ENCODE results near the gene TNS1. TPM values are rescaled to one million over a fixed set of nuclear protein-coding genes. Genes with fewer than 3 reads are reported as not detected.

Gene TNS1
- polyA plus RNA-seq, 1 of the 3 experiments (the other 2 are of a cell fraction) = 12.1 TPM

DNA sequence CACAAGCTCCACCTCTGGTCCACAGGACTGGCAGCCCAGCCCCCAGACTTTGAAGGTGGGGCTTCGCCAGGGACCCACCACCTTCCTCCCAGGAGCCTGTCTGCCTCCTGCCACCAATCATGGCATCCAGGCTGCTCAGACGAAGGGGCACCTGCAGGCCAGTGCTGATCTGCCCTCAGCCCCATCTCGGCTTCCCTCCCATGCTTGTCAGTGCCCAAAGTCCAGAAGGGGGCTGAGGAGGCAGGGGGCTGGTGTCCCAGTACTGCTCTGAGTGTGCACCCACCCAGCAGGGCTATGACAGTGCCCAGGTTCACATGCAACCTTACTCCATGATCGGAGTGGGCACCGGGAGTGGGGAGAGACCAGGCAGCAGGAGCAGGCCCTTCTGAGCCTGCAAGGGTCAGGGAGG is 40.9 kb upstream of the TNS1 start:
- peaks cover 14% of the 10 kb centered on the region; the same call in 1 of the 2 replicates for H3K27me3 ChIP-seq (ENCODE audit: insufficient read depth)
- POLR2A ChIA-PET = no interaction called here
- no peaks in the 10 kb centered on the region for H3K4me1 ChIP-seq (ENCODE audit: control insufficient read depth in 1 of 2, insufficient read depth in 2 of 2, low read depth in 1 of 2, low read length in 1 of 2)
- H3K4me3 ChIP-seq (ENCODE audit: low read depth in 2 of 2, low read length in 1 of 2) = no peak overlapping the region
- H3K4me2 ChIP-seq = no peak overlapping the region
- TF ChIP-seq, protein P1, sequence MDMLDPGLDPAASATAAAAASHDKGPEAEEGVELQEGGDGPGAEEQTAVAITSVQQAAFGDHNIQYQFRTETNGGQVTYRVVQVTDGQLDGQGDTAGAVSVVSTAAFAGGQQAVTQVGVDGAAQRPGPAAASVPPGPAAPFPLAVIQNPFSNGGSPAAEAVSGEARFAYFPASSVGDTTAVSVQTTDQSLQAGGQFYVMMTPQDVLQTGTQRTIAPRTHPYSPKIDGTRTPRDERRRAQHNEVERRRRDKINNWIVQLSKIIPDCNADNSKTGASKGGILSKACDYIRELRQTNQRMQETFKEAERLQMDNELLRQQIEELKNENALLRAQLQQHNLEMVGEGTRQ (IDR thresholded peaks at IDR 0.05; ENCODE audit: borderline replicate concordance, low read depth, low read length) = no peak
- TF ChIP-seq POLR2AphosphoS5 (IDR thresholded peaks at IDR 0.05; ENCODE audit: low read depth, low read length) = no peak
- TF ChIP-seq, protein P2, sequence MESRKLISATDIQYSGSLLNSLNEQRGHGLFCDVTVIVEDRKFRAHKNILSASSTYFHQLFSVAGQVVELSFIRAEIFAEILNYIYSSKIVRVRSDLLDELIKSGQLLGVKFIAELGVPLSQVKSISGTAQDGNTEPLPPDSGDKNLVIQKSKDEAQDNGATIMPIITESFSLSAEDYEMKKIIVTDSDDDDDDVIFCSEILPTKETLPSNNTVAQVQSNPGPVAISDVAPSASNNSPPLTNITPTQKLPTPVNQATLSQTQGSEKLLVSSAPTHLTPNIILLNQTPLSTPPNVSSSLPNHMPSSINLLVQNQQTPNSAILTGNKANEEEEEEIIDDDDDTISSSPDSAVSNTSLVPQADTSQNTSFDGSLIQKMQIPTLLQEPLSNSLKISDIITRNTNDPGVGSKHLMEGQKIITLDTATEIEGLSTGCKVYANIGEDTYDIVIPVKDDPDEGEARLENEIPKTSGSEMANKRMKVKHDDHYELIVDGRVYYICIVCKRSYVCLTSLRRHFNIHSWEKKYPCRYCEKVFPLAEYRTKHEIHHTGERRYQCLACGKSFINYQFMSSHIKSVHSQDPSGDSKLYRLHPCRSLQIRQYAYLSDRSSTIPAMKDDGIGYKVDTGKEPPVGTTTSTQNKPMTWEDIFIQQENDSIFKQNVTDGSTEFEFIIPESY (IDR thresholded peaks at IDR 0.05; ENCODE audit: borderline replicate concordance, low read depth) = no peak
- TF ChIP-seq TEAD4 (IDR thresholded peaks at IDR 0.05; ENCODE audit: borderline replicate concordance, insufficient read depth) = no peak
- TF ChIP-seq TAF1 (IDR thresholded peaks at IDR 0.05; ENCODE audit: borderline replicate concordance, low read depth, low read length) = no peak
- TF ChIP-seq, protein P3, sequence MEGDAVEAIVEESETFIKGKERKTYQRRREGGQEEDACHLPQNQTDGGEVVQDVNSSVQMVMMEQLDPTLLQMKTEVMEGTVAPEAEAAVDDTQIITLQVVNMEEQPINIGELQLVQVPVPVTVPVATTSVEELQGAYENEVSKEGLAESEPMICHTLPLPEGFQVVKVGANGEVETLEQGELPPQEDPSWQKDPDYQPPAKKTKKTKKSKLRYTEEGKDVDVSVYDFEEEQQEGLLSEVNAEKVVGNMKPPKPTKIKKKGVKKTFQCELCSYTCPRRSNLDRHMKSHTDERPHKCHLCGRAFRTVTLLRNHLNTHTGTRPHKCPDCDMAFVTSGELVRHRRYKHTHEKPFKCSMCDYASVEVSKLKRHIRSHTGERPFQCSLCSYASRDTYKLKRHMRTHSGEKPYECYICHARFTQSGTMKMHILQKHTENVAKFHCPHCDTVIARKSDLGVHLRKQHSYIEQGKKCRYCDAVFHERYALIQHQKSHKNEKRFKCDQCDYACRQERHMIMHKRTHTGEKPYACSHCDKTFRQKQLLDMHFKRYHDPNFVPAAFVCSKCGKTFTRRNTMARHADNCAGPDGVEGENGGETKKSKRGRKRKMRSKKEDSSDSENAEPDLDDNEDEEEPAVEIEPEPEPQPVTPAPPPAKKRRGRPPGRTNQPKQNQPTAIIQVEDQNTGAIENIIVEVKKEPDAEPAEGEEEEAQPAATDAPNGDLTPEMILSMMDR (IDR thresholded peaks at IDR 0.05) = no peak
- TF ChIP-seq GABPA (IDR thresholded peaks at IDR 0.05; ENCODE audit: low read depth) = no peak
- no peak for TF ChIP-seq PBX3 (IDR thresholded peaks at IDR 0.05)
- TF ChIP-seq NFIC (IDR thresholded peaks at IDR 0.05; ENCODE audit: borderline replicate concordance) = no peak
- no peak for TF ChIP-seq MEF2A (IDR thresholded peaks at IDR 0.05; ENCODE audit: borderline replicate concordance, low read depth)
- TF ChIP-seq FOSL2 (IDR thresholded peaks at IDR 0.05; ENCODE audit: borderline replicate concordance, low read depth) = no peak
- TF ChIP-seq MXI1 (IDR thresholded peaks at IDR 0.05; ENCODE audit: low read depth, low read length) = no peak
- H2AFZ ChIP-seq (ENCODE audit: low read depth) = no peak overlapping the region
- no peaks in the 10 kb centered on the region for H3K9me3 ChIP-seq
- DNase-seq = no peak
- no peaks in the 10 kb centered on the region for H3K9me2 ChIP-seq
- H4K20me1 ChIP-seq (ENCODE audit: insufficient read depth) = no peaks in the 10 kb centered on the region
- no peaks in the 10 kb centered on the region for H3K79me2 ChIP-seq (ENCODE audit: insufficient read depth)
- no peaks in the 10 kb centered on the region for H3F3A ChIP-seq (replicated peaks; ENCODE audit: insufficient read depth)
- CTCF ChIA-PET = interaction anchor here (0.6 to 2.5 kb wide), 9 partner anchors 9 to 255 kb away, joined by 3 to 8 read pairs (median 5); partner anchors contain the start of gene RUFY4
- WGBS (ENCODE audit: low lambda C conversion rate) = 38% methylated on average over 3 of the region's 5 CpGs
- no peak overlapping the region for H3K9ac ChIP-seq
- H3K27ac ChIP-seq (ENCODE audit: low read depth in 2 of 2, low read length in 1 of 2) = no peak overlapping the region
- no peaks in the 10 kb centered on the region for H3K36me3 ChIP-seq (replicated peaks in 1 of 2; ENCODE audit: control insufficient read depth in 1 of 2, insufficient read depth in 2 of 2, low read length in 1 of 2)
